Stomach (tissue), 4 donors: Measurements from ENCODE around the gene PRKCD.

Source experiments
- POLR2A ChIP-seq, 4 donors: fragments of 450-650 bp; IDR thresholded peaks; one replicate each; pipeline ENCODE4 v1.6.1; 2016; ENCODE audit warnings: antibody characterized with exemption in 4 of 4, control low read depth in 2 of 4, mild to moderate bottlenecking in 1 of 4, moderate library complexity in 1 of 4
- POLR2AphosphoS5 ChIP-seq, 3 donors: sonication (generic); formaldehyde crosslinking; IDR thresholded peaks; one replicate each; pipeline ENCODE4 v1.6.1; 2016; ENCODE audit warnings: antibody characterized with exemption in 3 of 3
- TF ChIP-seq, protein P1 (sequence below), 7 experiments: fragments of 450-650 bp in 4 of 7; fragments of 200-600 bp in 3 of 7; sonication (generic) in 3 of 7; IDR thresholded peaks; one replicate each; pipeline ENCODE4 v1.5.1; 2016 to 2019; ENCODE audit warnings: antibody characterized with exemption in 7 of 7, control low read depth in 2 of 7, mild to moderate bottlenecking in 1 of 7

DNA sequence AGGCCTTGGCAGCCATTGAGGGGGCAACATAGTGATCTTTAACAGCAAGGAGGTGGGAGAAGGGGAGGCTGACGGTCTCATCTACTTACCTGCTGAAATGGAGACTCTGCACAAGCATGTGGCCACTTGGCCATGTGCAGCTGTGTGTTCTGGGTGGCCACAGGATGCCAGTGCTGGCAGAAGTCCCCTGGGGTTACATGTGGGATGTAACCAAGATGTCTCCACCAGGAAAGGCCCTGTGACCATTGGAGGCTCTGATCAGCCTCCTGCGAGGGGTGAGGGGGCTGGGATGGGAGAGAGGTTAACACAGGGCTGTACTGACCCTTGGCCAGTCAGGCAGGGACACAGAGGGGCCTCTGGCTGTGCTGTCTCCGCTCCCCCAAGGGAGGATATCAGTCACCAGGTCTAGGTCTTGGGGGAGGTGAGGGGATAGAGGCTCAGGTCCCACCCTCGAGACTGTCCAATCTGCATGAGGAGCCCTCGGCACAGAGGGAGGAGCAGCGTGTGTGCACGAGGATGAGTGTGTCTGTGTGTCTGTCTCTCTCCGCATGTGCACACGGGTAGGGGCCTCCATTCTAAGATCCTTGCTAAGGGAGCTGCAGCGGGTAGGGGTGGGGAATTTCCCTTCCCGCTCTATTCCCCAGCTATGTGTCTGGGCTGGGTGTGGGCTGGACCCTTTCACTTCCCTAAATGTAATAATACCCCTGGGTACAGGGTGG lies 19.5 kb downstream of the PRKCD start:
- TF ChIP-seq POLR2AphosphoS5 (IDR thresholded peaks at IDR 0.05) (no peak), POLR2A (IDR thresholded peaks at IDR 0.05) (no peak)
- TF ChIP-seq, protein P1, sequence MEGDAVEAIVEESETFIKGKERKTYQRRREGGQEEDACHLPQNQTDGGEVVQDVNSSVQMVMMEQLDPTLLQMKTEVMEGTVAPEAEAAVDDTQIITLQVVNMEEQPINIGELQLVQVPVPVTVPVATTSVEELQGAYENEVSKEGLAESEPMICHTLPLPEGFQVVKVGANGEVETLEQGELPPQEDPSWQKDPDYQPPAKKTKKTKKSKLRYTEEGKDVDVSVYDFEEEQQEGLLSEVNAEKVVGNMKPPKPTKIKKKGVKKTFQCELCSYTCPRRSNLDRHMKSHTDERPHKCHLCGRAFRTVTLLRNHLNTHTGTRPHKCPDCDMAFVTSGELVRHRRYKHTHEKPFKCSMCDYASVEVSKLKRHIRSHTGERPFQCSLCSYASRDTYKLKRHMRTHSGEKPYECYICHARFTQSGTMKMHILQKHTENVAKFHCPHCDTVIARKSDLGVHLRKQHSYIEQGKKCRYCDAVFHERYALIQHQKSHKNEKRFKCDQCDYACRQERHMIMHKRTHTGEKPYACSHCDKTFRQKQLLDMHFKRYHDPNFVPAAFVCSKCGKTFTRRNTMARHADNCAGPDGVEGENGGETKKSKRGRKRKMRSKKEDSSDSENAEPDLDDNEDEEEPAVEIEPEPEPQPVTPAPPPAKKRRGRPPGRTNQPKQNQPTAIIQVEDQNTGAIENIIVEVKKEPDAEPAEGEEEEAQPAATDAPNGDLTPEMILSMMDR (IDR thresholded peaks at IDR 0.05): no peak
